ENCODE data around the gene TUBGCP6.

Gene TUBGCP6

DNA sequence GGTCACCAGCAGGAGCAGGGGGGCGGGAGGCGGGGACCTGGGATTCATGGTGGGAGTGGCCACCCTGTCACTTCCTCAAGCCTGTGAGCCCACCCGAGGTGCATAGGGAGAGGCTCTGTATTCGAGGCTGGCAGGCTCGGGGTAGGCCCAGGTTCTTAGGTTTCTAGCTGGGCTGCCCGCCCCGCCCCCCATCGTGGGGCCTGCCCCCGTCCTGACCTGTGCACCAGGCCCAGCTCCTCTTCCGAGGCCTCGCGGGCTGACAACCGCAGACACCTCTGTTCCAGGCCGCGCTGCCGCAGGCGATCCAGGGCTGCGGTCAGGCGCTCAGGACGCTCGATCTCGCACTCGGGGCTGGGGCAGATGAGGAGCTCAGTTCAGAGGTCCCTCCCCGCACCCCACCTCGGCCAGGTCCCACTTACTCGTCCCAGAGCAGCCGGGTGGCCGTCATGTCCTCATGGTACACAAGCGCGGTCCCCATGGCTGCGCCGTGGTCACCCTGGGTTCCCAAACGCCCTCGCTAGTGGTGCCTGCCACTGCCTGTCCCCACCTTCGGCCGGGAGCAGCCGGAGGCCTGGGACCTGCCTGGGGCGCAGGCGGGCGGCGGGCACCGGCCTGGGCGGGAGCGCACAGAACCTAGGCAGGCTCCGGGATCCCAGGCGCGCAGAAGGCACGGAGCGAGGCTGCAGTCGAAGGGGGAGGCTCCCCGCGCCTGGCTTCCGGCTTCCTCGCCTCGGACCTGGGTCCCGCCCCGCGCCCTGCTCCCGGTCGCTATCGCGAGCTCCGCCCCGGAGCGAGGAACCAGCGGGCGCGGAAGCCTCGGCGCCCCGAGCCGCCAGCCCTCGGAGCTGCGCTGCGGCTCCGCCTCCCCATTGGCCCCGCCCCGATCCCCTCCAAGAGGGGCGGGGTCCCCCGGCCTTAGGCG lies 6.0 kb upstream of the TUBGCP6 start, which contains the start of gene HDAC10:
HDAC10 (minus strand) TSS at position 711 of the 922 bp plus-strand sequence; CDS start at position 478, 233 bp downstream.
- no peak for DNase-seq

DNA sequence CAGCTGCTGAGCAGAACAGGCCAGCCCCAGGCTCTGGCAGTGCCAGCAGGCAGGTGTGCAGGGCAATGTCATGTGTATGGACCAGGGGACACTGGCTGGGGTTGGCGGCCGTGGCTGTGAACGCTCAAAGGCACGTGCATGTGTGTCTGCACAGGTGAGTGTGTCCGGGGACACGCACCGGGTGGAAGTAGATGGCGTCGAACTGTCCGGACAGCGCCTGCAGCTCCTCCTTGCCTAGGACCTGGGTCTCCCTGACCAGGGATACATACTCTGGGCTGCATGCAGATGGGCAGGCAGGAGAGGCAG lies 5.4 kb upstream of the TUBGCP6 start:
- DNase-seq: no peak

DNA sequence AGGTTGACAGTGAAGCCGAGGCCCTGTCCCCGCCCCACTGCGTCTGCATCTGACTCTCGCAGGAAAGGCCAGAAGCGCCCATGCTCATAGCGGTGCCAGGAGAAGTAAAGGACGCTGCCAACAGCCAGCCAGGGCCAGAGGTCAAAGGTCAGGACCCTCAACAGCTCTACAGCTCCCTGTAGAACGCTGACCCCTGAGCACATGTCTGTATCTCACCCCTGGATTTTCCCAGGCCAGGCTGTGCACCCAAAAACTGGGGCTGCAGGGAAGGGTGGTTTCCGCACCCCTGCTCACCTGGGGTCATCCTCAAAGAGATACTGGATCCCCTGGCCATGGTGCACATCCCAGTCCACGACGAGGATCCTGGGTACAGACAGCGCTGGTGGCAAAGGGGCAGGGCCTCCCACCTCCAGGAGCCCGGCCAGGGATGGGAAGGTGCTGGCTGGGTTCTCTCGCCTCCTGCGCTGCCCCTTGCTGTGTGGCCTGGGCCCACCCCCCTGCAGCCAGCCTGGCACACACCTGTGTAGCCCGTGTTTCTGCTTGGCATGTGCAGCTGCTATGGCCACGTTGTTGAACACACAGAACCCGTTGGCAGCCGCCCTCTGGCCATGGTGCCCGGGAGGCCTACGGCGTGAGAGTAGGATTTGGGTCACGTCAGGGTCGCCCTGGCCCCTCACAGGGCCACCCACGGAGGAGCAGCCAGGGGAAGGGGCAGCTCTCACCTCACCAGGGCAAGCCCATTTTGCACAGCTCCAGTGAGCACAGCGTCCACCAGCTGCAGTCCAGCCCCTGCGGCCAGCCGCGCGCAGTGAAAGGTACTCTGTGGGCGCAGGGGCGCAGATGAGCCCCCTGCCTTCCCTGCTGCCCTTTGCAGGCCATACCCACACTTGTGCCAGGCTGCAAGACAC lies 4.8 kb upstream of the TUBGCP6 start:
- no peak for DNase-seq

DNA sequence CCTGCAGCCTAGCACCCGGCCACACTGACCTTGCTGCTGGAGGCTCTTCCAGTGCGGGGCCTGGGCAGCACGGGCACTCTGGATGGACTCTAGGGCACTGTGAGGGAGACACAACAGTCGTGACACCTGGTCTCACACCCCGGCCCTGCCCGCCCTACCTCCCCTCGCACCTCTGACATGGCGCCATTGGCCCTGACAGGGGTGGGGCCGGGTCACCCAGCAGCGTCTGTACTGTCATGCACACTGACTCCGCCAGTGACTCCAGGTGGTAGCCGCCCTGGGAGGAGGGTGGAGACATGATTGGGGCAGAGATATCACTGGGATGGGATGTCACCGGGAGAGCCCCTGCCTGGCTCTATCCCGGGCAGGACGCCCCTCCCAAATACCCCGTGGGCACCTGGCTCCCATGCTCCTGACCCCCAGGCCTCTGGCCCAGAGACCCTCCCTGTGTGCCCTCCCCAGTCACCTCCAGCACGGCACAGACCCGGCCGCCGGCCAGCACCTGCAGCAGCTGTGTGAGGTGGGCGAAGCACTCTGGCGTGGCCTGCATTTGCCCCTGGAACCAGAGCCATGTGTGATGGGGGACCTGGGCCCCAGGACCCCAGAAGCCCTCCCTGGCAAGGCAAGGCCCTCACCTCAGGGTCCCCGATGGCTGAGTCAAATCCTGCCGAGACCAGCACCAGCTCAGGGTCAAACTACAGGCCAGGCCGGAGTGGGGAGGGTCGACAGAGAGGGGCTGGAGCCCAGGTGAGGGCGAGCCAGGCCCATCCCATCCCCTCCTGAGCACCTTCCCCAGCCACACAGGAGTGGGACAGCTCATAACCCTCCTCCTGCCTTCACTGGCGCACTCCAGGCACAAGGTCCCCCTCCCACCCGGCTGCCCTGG lies 3.6 kb upstream of the TUBGCP6 start:
- no peak for DNase-seq

DNA sequence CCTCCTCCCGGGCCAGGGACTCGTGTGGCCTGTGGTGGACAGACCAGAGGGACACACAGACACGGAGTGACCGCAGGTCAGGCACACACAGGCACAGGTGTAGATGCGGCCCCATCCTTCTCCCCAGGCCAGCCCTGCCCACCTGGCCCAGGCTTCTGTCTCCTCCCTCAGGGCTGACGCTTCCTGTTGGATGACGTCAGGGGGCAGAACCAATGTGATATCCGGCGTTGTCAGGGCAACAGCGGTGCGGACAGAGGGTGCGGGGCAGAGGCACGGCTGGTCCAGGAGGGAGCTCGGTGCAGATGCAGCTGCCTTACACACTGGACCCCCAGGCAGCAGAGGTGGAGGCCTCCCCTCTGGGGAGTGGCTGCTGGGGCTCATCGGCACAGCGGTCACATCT lies 2.9 kb upstream of the TUBGCP6 start:
- no peak for DNase-seq

DNA sequence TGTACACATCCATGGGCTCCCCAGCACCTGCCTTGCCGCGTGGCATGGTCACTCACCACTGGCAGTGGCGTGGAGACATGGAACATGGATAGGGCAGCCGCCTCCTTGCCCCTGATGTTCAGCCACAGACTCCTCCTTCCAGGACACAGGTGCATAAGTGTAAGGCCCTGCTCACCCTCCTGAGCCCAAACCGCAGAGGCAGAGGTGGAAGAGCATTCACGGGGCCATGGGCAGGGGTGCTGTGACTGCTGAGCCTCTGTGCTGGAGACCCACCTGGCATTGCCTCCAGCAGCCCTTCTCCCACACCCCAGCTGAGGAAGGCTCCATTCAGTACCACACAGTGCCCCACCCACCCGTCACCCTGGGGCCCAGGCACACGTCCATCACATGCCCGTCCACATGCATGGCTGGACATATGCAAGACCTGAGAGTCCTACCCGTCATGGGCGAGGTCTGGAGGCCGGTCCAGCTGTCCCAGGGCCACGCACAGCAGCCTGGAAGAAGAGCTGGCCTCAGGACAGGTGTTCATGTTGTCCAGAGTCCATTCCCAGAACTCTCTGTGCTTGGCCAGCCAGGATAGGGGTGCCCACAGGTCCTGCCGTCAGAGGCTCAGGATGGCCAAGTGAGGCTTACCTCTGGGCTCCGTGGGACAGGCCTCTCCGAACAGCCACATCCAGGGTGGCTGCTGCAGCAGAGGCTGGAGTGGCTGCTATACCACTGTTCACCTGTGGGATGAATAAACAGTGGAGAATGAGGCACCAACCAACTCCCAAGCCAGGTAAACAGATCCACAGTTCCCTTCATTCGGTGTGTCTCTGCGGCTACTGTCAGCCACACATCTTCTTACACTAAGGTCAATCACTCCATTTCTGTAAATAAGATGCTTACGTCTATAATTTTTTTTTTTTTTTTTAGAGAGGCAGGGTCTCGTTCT lies 1.7 kb upstream of the TUBGCP6 start:
- DNase-seq: no peak

DNA sequence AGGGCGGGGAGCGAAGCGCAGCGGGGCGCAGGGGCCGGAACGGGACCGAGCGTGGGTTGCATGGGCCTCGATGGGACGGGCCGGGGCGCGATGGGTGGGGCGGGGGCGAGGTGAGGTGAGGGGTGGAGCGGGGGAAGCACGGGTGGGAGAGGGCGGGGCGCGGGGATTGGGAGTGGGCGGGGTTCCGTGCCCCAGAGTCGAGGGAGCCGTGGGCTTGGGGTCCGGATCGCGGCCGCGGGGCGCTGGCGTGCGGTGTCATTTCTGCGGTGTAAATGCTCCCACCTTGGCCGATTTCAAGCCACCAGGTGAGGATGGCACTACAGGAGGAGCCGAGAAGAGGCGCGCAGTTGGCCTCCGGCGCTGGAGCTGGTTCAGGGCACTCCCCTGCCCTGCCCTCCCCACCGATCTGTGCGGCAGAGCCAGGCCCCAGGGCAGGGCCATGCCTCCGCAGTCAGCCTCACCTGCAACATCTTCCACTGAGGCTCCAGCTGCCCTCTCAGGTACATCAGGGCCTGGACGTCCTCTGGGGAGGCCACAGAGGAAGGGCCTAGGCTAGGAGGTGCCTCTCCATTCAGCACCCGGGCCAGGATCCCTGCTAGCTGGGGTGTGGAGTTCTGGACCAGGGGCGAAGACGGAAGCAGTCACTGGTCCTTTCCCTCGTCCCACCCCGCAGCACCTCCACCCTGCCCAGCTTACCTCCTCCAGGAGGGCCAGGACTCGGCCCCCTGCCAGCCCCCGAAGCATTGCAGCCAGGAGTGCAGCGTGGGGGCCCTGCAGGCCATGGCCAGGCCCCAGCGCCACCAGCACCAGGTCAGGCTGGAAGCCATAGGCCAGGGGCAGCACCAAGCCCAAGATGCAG lies 620 bp upstream of the TUBGCP6 start:
- DNase-seq: no peak

DNA sequence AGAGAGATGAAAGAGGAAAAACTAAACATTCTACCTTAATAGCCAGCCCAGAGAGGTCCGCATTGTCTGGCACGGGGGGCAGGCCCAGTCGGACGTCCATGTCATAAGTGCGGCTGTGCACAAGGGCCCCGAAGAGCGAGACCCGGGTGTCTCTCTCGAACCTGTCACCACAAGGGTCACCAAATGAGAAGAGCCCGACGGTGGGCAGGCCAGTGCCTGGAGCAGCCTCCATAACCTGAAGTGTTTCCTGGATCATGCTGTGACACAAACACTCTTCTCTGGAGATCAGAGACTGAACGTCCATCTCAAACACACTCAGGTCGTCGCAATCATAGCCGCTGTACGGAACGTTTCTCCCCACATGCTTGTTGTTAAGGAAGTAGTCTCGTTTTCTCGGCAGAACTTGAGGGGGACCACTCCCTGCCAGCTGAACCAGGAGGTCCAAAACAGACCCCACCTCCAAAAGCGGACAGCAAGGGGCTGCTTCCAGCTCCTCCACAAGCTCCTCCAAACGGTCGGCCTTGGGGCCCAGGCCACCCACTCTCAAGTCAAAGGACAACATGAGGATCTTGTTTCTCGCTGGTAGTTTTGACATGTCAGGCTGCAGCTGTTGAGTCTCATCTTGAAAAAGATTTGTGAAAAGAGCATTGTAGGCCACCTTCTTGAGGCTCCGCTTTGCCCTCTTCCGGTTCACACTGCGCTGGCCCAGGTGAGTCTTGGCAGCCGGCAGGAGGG lies 971 bp downstream of the TUBGCP6 start:
- no peak for DNase-seq

DNA sequence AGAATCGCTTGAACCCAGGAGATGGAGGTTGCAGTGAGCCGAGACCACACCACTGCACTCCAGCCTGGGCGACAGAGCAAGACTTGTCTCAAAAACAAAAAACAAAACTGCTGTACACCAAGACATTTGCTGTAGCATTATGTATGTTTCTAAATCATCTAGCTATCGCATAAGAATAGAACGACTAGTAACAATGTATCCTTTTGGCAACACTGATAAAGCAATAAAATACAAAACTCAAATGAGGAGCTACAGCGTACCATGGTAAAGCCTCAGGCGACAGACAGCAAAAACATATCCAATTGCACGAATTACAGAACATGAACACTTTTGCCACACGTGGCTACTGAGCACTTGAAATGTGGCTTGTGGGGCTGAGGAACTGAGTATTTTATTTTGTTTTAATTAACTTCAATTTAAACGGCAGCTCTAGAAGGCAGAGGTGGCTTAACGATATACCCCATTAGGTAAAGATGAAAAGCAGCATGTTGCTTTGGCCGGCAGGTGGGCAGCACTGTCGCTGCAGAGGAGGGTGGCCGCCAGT lies 2.3 kb downstream of the TUBGCP6 start:
- DNase-seq: no peak

DNA sequence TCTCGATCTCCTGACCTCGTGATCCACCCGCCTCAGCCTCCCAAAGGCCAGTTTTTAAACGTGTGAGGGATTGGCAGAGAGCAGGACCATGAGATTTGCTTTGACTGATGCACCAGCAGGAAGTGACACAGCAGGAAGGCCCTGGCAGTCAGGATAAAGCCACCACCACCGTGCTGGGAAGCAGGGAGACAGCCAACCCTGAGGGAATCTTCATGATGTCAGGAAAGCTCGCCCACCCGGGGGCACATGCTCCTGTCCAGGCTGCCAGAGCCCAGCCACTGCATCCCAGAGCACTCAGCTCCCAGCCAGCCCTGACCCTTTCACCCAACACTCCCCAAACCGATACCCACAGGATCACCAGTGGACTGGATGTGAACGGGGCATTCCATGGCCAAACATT lies 6.1 kb downstream of the TUBGCP6 start:
- no peak for DNase-seq

DNA sequence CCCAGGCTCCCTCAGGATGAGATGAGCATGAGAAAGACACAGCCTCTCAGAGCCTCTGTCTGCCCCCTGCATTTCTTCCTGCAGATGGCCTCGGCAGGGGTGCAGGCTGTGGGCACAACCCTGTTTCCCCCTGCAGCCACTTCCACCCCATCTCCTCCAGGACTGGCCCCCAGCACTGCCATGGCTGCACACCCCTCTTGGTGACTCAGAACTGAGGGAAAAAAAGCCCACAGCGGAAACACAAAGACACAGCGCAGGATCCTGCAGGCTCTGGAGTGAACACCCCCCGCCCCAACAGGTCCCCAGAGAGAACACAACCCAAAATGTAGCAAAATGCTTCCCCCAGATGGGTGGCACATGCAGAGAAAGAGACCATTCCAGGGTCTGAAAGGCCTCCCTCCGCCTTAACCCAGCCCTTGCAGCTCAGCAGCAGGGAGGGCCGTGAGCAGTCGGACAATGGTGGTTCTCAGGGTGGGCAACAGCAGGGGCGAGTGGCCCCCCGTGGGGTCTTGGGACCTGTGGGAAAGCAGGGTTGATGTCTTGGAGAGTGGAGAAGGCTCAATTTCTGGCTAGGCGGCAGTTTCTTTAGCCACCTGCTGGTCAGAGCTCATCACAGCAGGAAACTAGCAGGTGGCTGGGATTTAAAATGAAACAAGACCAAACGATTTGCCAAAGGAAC lies 8.0 kb downstream of the TUBGCP6 start:
- DNase-seq: no peak

DNA sequence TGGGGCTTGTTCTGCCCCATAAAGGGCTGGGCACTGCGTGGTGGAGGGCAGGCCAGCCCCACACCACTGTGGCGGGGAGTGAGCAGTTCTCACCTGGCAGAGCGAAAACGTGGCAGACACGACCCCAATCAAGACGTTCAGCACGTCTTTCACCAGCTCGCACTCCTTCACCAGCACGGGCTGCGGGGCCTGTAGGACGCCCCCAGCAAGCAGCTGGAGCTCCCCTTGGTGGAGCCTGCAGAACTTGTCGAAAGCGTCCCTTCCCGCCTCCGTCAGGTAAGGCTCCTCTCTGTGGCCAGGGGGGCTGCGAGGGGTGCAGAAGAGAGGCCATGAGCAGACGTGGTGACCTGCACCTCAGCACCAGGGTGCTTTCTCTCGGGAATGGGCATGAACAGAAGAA lies 11.6 kb downstream of the TUBGCP6 start:
- no peak for DNase-seq

DNA sequence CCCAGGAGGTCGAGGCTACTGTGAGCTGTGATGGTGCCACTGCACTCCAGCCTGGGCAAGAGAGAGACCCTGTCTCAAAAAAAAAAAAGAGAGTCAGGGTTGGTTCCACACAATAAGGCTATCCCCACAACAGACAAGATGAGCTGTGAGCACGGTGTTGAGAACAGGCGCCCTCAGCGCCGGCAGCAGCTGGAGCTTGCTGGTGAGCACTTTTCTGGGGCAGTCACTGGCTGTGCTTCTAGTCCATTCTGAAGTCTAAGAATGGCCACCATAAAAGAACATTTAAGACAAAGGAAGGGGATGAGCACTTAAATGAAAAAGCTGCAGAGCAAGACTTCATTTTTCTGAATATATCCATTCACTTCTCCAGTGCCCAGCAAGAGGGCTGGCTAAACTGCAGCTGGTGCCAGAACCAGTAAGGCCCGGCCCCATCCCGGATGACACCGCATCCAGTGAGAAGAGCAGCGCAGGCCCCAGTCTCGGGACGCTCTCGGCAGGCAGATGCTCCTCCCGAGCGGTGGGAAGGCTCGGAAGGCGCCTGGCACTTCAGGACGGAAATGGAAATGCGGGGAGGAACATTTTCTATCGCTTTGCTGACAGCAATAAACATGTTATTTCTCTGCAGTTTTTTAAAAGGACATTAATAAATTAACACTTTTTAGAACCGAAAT lies 12.2 kb downstream of the TUBGCP6 start:
- DNase-seq: no peak

DNA sequence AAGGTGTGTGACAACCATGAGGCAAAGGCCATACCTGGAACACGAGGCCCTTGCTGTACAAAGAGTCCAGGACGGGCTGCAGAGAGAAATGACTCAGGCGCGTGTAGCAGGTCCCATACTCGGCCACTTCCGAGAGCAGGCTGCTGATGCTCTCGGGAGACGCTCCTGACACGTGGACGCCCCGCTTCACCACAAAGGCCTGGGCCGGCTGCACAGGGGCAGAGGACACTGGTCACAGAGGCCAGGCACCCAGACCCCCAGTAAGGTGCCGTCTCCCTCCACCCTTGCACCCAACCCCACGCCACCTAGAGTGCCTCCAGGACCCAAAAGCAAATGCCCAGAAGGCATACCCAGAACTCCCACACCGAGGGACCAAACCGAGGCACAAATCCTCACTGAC lies 15.5 kb downstream of the TUBGCP6 start:
- DNase-seq: no peak

DNA sequence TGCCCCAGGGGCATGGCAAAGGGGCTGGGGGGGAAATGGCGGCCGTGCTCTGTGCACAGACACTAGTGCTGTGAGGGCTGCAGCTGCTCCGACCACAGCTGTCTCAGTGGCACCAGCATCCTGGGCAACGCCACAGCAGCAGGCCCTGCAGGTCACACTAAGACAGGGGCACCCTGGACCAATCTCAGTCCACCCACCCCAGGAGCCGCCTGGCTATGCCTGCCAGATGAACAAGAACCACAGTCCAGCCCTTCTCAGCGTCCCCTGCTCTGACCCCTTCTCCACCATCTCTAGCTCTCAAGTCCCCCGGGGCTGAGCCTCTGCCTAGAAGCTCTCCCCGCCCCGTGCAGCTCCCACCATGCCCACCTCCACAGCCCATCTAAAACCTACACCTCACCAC lies 16.5 kb downstream of the TUBGCP6 start:
- no peak for DNase-seq

DNA sequence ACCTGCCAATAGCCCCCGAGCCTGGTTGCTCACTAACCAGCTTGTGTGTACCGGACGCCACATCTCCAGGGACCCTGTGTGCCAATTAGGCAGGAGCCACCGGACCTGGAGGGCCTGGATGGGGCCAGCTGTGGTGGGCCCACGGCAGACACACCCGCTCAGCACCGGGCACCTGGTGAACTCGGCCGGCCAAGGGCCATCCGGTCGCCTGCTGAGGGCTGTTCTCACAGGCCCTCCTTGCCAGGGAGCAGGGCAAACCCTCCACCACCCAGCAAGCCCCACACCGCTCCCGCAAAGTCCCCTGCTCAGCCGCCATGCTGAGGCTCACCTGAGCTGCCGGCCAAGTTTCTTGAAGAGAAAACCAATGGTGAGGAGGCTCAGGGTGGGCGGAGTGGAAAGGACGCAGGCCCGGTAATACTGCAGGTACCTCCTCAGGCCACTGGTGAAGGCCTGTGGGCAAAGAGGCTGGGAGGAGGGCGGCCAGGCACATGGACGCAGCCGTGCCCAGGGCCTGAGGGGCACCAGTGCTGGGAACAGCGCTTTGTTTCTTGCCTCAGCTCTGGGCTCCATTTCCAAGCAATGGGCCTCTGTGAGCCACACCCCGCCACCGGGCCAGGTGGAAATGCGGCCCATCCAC lies 17.1 kb downstream of the TUBGCP6 start:
- no peak for DNase-seq

DNA sequence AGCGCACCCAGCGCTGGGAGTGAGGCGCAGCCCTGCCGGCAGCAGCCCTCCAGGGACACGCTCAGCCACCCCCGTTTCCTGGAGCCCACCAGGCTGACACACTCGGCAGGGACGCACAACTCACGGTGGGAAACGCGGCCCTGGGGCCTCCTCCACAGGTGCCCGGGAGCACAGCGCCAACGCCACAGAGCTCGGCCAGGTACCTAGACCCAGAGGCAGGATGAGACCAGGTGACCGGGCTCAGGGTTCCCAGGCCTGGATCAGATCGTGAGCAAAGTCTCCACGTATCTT lies 18.0 kb downstream of the TUBGCP6 start:
- DNase-seq: no peak

Measured in cortex of kidney (tissue), 1 donor.